Gastroesophageal sphincter (tissue), 4 donors: ENCODE results near the gene DUSP3. TPM values are rescaled to one million over a fixed set of nuclear protein-coding genes. Genes with fewer than 3 reads are reported as not detected.

Experiments
- ATAC-seq: fragments of 150-250 bp; one replicate; pipeline ENCODE4 v1.9.1; 2016; ENCODE audit warnings: mild to moderate bottlenecking, moderate library complexity
- H3K27ac ChIP-seq, 4 donors: fragments of 200-600 bp; sonication (generic) in 3 of 4; 1 replicate in 3 of 4; 2 replicates in 1 of 4; pipeline ENCODE4 v1.5.1; 2016 to 2019
- H3K27me3 ChIP-seq: fragments of 200-600 bp; sonication (generic); one replicate; pipeline ENCODE4 v1.5.1; 2019
- H3K36me3 ChIP-seq, 2 donors: fragments of 200-600 bp; sonication (generic); one replicate each; pipeline ENCODE4 v1.5.1; 2019; ENCODE audit warnings: control low read depth in 1 of 2
- H3K4me1 ChIP-seq, 3 donors: fragments of 200-600 bp; sonication (generic); 1 replicate in 2 of 3; 2 replicates in 1 of 3; pipeline ENCODE4 v1.5.1; 2016 to 2019; ENCODE audit warnings: control low read depth in 2 of 3
- H3K4me3 ChIP-seq, 2 donors: fragments of 200-600 bp; sonication (generic); one replicate each; pipeline ENCODE4 v1.5.1; 2019; ENCODE audit warnings: mild to moderate bottlenecking in 1 of 2, moderate library complexity in 1 of 2
- H3K9me3 ChIP-seq, 3 donors: fragments of 200-600 bp; sonication (generic); one replicate each; pipeline ENCODE4 v1.5.1; 2017 to 2019; ENCODE audit warnings: control low read depth in 2 of 3
- CTCF ChIP-seq, 4 experiments: fragments of 200-600 bp in 2 of 4; fragments of 450-650 bp in 2 of 4; sonication (generic) in 1 of 4; IDR thresholded peaks; one replicate each; pipeline ENCODE4 v1.5.1; 2017 to 2019; ENCODE audit warnings: antibody characterized with exemption in 4 of 4, mild to moderate bottlenecking in 2 of 4, moderate library complexity in 2 of 4
- EP300 ChIP-seq: sonication (generic); formaldehyde crosslinking; IDR thresholded peaks from one replicate; pipeline ENCODE4 v1.6.1; 2017; ENCODE audit warnings: antibody characterized with exemption, mild to moderate bottlenecking
- POLR2A ChIP-seq, 2 donors: fragments of 450-650 bp; IDR thresholded peaks; one replicate each; pipeline ENCODE4 v1.6.1; 2017; ENCODE audit warnings: antibody characterized with exemption in 2 of 2, mild to moderate bottlenecking in 2 of 2, moderate library complexity in 1 of 2
- POLR2AphosphoS5 ChIP-seq: sonication (generic); formaldehyde crosslinking; IDR thresholded peaks from one replicate; pipeline ENCODE4 v1.6.1; 2017; ENCODE audit warnings: antibody characterized with exemption
- WGBS, 2 donors: methylation state at CpG; one replicate each; pipeline ENCODE4 v1.1.5; 2018; ENCODE audit warnings: low coverage in 1 of 2; 5-methylcytosine and 5-hydroxymethylcytosine counted together
- total RNA-seq, 4 donors: library from RNA; depleted of rRNA; stranded (reverse); fragments of >200 nt; gene quantifications; one replicate each; pipeline ENCODE4 v1.1.0, GENCODE V29; 2016

The DUSP3 gene
- total RNA-seq, 4 donors from 2014 or later, result 127 to 228 (median 154) TPM

GRCh38 chr17:43805117-43805516 lies 26.3 kb upstream of the DUSP3 start:
- H3K36me3 ChIP-seq, result peaks cover 0 to 76% of the 10 kb centered on the region in 2 donors
- no peak overlapping the region for H3K27ac ChIP-seq
- no peaks in the 10 kb centered on the region for H3K4me1 ChIP-seq
- TF ChIP-seq POLR2AphosphoS5 (no peak), EP300 (no peak), POLR2A (IDR thresholded peaks at IDR 0.05) (no peak), CTCF (IDR thresholded peaks at IDR 0.05) (no peak)
- ATAC-seq, result no peak
- H3K9me3 ChIP-seq, result no peaks in the 10 kb centered on the region
- no peaks in the 10 kb centered on the region for H3K27me3 ChIP-seq
- H3K4me3 ChIP-seq, result no peak overlapping the region

GRCh38 chr17:43803758-43804157 lies 25.0 kb upstream of the DUSP3 start:
- H3K27ac ChIP-seq, result no peak overlapping the region
- TF ChIP-seq CTCF (IDR thresholded peaks at IDR 0.05) (no peak), POLR2A (IDR thresholded peaks at IDR 0.05) (no peak), EP300 (no peak), POLR2AphosphoS5 (no peak)
- no peaks in the 10 kb centered on the region for H3K9me3 ChIP-seq
- WGBS, 2 donors, result 44 to 53% methylated on average over 2 to 3 of the region's 4 CpGs
- H3K27me3 ChIP-seq, result no peaks in the 10 kb centered on the region
- peaks cover 0 to 62% of the 10 kb centered on the region in 2 donors for H3K36me3 ChIP-seq
- no peaks in the 10 kb centered on the region for H3K4me1 ChIP-seq
- ATAC-seq, result no peak
- no peak overlapping the region for H3K4me3 ChIP-seq

GRCh38 chr17:43801844-43802243 lies 23.1 kb upstream of the DUSP3 start:
- H3K4me3 ChIP-seq, result no peak overlapping the region

GRCh38 chr17:43800736-43801135 lies 22.0 kb upstream of the DUSP3 start:
- ATAC-seq, result no peak

More at GRCh38 chr17:43801844-43802243, 23.1 kb upstream of the DUSP3 start:
- WGBS, 2 donors, result 50 to 60% methylated on average over 1 to 3 of the region's 3 CpGs
- H3K27me3 ChIP-seq, result peaks cover 9% of the 10 kb centered on the region
- H3K27ac ChIP-seq, result no peak overlapping the region
- H3K36me3 ChIP-seq, result peaks cover 0 to 43% of the 10 kb centered on the region in 2 donors
- no peaks in the 10 kb centered on the region for H3K9me3 ChIP-seq
- TF ChIP-seq CTCF (IDR thresholded peaks at IDR 0.05) (no peak), POLR2AphosphoS5 (no peak), EP300 (no peak), POLR2A (IDR thresholded peaks at IDR 0.05) (no peak)
- ATAC-seq, result no peak
- H3K4me1 ChIP-seq, result no peaks in the 10 kb centered on the region

More at GRCh38 chr17:43800736-43801135, 22.0 kb upstream of the DUSP3 start:
- Histone ChIP-seq H3K4me1 (no peaks in the 10 kb centered on the region), H3K36me3 (peaks cover 0 to 39% of the 10 kb centered on the region in 2 donors), H3K27ac (no peak overlapping the region), H3K27me3 (peaks cover 9% of the 10 kb centered on the region), H3K9me3 (no peaks in the 10 kb centered on the region), H3K4me3 (no peak overlapping the region)
- TF ChIP-seq EP300 (no peak), POLR2A (IDR thresholded peaks at IDR 0.05) (no peak), POLR2AphosphoS5 (no peak), CTCF (IDR thresholded peaks at IDR 0.05) (no peak)
- WGBS, 2 donors, result 72 to 79% methylated on average over 3 of the region's 3 CpGs
